22Rv1 (cell line): ENCODE data around the gene COL24A1.

Experiments
- ZFX ChIP-seq: fragments of 450-650 bp; IDR thresholded peaks from 2 replicates; pipeline ENCODE4 v1.6.1; 2017; ENCODE audit warnings: antibody characterized with exemption, borderline replicate concordance
- TF ChIP-seq, protein P1 (sequence below): fragments of 450-650 bp; IDR thresholded peaks from 2 replicates; pipeline ENCODE4 v1.5.1; 2017; ENCODE audit warnings: mild to moderate bottlenecking

DNA sequence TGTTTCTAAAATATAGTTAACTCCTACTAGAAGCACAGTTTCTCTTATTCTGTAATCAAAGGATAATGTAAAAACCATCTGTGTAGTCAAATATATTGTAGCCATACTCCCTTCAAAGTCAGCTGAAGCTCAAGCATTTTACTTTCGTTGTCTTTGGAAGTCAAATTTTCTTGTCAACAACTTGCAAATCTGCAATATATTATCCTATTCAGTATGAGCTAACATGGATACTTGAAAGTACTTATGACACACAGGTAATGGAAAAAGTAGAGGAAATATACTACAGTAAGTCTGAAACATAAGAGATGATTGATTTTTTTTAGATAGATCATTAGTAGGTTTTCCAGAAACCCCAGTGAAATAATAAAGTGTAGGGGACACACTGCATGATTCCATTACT is 121.5 kb downstream of the COL24A1 start:
- TF ChIP-seq, protein P1, sequence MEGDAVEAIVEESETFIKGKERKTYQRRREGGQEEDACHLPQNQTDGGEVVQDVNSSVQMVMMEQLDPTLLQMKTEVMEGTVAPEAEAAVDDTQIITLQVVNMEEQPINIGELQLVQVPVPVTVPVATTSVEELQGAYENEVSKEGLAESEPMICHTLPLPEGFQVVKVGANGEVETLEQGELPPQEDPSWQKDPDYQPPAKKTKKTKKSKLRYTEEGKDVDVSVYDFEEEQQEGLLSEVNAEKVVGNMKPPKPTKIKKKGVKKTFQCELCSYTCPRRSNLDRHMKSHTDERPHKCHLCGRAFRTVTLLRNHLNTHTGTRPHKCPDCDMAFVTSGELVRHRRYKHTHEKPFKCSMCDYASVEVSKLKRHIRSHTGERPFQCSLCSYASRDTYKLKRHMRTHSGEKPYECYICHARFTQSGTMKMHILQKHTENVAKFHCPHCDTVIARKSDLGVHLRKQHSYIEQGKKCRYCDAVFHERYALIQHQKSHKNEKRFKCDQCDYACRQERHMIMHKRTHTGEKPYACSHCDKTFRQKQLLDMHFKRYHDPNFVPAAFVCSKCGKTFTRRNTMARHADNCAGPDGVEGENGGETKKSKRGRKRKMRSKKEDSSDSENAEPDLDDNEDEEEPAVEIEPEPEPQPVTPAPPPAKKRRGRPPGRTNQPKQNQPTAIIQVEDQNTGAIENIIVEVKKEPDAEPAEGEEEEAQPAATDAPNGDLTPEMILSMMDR, result no peak
- no peak for TF ChIP-seq ZFX
